Hypothalamus (tissue), 51 donors: ENCODE results near the gene PDGFC.

Source experiments
- DNase-seq, 51 donors: peaks; one replicate each; lab custom pipeline; 2025; lab: John Stamatoyannopoulos, UW

The PDGFC gene

DNA sequence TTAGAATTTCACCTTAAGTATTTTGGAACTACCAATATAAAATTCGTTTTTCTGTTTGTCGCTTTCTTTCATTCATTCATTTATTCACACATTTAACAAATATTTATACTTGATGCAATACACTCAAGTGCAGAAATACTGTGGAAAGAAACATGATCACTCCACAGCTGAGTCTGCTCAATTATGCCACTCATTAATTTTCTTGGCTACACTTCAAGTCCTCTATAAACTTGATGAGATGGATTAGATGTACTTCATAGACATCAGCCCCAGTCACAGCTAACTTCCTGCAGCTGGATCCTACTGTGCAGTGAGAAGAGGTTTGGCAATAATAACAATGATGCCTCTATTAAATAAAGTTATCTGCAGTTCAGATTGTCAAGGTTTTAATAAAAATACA is 208.1 kb downstream of the PDGFC start:
- DNase-seq, result no peak

DNA sequence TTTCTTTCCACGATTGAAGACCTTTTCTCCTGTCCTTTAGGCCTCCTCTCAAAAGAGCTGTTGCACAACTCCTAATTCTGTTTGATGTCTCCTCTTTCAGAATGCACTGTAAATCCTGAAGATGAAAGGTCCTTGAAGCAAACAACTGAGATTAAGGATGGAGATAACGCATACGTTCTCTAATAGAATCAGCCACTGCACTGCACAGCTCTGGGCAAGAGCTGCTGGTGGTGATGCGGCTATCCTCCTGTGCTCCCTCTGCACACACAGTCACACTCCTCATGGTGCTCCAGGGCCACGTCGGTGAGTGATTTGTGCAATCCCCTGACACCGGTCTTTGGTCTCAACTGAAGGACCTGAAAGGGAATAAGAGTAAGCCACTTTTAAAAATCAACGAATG is 208.7 kb downstream of the PDGFC start:
- DNase-seq, result no peak

DNA sequence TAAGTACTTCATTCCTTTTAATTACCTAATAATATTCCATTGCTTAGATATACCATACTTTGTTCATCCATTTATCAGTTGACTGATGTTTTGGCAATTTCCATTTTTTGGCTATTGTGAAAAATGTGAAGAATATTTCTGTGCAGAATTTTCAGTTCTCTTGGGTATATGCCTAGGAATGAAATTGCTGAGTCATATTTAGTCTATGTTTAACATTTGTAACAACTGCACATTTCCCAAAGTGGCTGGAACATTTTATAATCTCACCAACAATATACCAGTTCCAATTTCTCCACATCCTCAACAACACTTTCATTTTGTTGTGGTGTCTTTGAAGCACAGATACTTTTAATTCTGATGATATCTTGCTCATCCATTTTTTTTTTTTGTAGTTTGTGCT is 215.5 kb downstream of the PDGFC start:
- no peak for DNase-seq

DNA sequence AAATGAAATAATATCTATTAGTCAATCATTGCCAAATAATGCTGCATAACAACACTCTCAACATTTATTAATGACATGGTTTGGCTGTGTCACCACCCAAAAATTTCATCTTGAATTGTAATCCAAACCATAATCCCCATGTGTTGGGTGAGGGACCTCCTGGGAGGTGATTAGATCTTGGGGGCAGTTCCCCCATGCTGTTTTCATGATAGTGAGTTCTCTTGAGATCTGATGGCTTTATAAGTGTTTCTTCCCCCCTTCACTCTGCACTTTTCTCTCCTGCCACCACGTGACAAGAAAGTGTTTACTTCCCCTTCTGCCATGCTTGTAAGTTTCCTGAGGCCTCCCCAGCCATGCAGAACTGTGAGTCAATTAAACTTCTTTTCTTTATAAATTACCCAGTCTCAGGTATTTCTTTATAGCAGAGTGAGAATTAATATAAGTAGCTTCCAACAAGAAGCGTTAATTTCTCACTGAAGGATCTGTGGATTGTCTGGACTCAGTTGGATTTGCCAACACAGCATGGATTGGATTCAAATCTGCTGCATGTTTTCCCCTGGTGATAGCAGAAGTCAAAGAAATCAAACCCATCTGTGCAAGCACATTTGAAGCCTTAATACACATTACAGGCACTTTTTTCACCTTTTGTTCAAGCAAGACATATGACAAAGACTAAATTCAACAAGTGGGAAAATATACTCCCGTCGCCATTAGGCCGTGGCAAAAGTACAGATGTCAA is 216.6 kb downstream of the PDGFC start:
- DNase-seq, result no peak

DNA sequence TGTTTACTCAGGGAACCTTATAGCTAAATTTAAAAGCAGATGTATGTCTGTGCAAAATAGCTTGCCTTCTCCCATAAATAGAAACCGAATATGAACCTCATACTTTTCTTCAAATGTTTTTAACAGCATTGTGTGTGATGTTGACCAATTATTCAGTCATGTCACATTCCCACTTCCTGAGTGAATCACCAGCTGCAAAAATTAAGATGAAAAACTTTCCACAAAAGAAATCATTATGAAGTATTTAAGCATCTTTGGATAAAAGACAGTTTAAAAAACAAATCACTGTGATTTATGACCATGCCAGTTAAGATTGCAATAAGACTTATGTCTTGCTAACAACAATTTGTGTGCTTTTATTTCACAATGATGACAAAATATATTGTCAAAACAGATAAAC is 220.1 kb downstream of the PDGFC start:
- DNase-seq, result no peak

DNA sequence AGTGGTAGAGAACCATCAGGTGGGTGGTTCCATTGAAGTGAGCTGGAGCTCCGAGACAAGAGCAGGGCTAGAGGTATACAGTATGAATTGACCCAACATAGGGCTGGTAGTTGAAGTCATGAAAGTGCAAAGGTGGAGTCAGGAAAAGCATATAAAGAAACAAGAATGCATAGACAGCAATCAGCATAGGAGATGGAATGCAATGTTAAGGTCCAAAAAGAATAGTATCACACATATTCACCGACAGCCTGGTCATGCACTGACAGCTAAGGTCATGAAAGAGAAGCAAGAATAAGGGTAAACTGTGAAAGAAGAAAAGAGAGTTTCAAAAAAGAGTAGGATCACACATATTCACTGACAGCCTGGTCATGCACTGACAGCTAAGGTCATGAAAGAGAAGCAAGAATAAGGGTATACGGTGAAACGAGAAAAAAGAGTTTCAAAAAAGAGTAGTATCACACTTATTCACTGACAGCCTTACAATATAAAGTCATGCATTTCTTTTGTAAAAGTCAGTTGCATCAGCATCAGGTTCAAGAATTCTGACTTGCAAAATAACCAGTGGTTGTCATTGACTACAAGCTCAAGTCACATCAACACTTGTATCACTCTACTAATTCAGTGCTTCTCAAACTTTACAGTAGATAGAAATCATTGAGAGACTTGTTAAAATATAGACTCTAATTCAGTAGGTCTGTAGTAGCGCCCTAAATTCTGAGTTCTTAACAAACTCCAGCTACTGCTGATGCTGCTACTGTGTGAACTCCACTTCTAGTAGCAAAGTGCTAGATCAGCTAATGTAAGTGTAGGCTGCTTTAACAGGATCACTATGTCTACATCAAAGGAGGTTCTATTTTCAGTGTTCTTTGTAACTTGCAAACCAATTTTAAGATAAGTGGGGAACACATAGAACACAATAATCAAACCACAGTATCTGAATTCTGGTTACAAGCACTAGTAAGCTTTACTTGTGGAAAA is 221.9 kb downstream of the PDGFC start:
- no peak for DNase-seq

DNA sequence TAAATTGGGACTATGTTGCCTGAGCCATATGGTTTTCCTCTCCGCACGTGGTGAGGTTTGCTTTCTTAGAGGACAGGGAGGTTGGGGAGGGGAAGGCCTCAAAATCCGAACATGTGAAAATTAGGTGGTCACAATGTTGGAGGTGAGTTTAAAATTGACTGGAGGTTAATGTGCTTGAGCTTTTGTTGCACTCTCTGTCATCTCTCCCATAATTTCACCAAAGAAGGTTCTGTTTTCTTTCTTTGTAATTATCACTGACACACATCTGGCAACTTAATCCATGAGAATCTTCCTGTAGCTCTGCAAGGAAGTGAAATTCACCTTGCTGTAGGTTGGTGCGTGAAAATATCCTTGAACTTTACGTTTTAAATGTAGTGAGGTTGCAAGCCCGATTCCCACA is 225.5 kb downstream of the PDGFC start:
- DNase-seq, result no peak

DNA sequence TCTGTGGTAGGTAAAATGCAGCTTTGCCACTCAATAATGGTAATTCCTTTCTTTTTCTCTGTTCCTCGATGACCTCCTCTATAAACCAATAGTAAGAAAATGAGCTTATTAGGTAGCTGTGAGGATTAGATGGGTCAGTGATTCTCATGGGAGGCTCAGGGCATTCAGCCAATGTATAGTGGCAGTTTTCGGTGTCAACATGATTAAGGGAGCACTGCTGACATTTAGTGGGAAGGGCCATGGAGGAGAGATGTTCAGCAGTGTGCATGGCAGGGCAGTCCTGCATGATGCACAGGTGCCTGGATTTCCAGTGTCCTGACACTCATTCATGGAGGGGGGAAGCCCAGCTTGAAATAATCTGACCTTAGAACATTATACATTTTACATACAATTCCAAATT is 232.8 kb downstream of the PDGFC start:
- no peak for DNase-seq

DNA sequence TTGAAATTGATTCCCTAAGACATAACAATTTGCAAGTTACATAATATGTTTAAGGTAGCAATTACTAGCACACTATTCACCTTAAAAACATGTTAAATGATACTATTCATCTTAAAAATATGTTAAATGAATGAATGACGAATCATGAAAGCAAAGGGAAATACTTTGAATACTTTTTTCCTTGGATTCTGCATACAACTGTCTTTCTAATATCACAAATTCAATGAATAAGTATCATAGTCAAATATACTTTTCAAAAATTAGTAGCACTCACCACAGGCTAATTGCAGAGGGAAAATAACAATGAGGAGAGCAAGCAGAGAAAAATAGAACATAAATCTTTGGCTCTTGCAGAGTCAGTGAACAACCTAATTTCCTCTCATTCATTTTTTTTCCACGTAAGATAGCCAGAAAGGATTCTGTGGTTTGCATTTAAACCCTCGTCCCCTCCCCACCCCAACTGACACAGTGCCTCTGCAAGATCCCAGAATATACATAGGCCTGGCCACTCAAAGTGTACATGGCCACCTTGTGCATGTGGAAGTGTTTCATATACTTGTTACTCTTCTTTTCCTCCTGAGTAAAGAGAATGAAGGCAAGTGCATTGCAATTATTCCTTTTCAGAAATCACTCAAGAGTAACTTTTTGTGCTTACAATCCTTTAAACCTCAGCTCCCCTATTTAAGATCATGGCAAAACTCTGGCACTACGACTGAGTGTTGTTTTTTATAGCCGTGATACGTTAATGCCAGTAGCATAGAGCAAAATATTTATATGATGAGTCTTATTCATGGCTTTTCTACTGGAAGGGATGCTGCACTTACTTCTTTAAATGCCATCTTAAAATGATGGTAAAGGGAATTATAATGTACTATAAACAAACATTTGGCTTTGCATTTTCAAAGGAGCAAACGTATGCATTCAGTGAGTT is 236.4 kb downstream of the PDGFC start:
- DNase-seq, result no peak

DNA sequence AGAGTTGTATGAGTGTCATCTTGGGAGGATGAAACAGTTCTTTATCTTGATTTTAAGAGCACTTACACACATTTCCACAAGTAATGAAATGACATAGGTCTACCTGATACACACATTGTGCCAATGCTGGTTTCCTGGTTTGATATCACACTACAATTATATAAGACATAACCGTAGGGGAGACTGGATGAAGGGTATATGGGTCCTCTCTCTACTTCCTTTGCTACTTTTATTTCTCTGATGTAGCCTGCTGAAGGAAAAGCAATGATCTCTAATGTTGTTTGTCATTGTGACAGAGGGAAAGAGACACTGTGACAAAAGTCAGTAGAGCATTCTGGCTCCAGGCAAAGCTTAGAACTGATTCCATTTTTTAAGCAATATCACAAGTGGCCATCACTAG is 238.0 kb downstream of the PDGFC start:
- no peak for DNase-seq

DNA sequence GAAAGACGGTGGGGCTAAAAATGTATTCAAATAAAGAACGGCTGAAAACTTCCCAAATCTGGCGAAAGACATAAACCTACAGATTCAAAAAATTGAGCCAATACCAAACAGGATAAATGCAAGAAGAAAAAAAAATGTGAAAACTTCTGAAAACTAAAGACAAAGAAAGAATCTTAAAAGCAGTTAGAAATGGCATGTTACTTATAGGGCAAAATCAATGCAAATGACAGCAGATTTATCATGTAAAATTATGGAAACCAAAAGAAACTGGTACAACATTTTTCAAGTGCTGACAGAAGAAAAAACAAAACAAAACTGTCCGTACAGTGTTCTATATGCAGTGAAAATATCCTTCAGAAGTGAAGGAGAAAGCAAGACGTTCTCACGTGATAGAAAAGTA is 239.0 kb downstream of the PDGFC start:
- DNase-seq, result no peak

DNA sequence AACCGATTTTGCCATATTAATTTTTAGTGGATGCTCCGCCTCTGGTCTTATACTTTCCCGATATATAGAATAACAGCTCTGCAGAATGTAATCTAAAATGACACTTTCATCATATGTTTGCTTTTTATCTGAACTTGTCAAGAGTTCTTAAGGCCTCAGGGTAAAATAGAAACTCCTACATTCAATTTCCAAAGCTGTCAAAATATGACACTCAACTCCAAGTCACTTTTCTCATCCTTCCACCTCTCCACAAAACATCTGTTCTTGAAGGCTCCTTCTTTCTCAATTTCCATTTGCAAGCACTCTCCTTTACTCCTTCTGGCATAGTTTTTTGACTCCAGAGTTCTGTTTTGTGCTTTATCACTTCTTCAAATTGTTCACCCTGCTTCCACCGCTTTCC is 242.2 kb downstream of the PDGFC start:
- DNase-seq, result no peak

DNA sequence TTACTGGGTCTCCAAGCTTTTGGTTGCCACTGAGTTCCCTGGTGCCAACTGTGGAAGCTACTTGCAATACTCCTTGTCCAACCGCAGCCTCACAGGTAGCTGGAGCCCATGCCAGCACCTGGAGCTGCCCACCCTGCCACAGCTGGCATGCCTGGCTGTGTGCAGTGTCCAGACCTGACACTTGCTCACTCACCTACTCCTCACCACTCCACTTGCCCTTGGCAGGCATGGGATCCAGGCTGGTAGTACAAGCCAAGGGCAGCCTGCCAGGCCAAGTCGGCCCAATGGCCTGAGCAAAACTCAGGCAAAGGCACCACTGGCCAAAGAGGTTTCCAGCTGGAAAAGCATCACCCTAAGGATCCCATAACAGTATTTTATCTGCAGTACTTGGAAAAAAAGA is 246.3 kb downstream of the PDGFC start:
- DNase-seq, result peak in 7 of 51 donors; percentile 1 to 22 (median 6)

DNA sequence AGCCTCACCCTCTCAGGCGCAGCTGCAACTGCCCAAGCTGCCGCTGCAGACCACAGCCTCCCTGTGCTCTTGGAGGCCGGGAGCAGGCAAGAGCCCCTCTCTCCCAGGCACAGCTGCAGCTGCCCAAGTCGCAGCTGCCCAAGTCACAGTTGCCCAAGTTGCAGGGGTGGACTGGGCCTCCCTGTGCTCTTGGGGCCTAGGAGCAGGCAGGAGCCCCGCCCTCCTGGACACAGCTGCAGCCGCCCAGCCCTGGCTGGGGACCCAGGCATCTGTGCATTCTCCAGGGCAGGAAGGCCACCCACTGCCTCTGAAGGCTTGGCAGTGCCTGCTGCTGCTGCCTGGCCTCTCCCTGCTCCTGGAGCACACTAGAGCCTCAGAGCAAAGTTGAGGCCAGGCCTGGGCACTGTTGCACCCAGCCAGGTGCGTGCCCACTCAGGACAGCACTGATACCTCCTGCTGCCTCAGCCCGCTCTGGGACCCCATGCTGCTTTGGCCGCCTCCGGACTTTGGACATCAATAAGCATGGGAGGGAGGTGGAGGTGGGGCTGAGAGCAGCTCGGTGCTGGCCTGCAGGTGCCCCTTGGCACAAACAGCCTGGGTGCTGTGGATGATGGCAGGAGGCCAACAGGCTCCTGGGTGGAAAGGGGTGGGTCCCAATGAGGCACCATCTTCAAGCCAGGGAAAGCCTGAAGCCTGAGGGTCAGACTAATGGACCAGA is 247.5 kb downstream of the PDGFC start:
- DNase-seq, result no peak

DNA sequence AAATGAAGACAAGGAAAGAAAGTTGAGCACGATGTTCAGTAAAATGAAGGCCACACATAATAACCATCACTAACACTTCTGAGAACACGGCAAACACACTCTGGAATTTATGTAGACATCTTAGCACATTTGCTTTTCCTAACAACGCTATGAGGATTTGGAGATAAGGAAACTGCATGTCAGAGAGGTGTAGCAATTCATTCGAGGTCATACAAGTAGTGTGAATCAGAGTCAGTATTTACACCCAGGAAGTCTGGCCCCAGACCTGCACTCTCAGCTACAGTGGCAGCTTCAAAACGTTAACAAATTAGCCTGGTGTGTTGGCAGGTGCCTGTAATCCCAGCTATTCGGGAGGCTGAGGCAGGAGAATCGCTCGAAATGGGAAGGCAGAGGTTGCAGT is 253.4 kb downstream of the PDGFC start:
- no peak for DNase-seq

DNA sequence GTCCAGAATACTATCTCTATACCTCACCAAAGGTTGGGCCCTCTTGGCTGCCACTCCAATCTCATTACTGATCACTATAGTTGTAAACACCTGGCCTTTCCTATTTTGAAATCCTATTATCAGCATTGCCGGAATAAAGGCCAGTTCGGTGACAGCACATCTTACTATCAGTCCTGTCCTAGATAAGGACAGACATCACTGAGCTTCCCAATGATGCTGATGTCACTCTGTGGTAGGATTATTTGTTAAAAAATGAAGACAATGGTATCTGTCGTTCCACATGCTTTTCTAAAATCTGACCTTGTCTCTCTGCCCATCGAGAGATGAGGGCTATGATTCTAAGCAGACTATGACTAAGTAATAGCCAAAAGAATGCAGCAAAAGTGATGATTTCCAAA is 260.4 kb downstream of the PDGFC start:
- no peak for DNase-seq
